Cardiac muscle cell (in vitro differentiated cells and primary cell): ENCODE measurements around the gene UNC119B. TPM values are rescaled to one million over a fixed set of nuclear protein-coding genes. Genes with fewer than 3 reads are reported as not detected.

ENCODE experiments used
- DNase-seq, 2 donors: peaks; one replicate each; pipeline versions ENCODE4 v3.0.0 to v3.0.0-alpha.2; 2010 to 2017; ENCODE audit warnings: low read depth in 1 of 2, low spot score in 1 of 2
- H3K27ac ChIP-seq: fragments of 200-600 bp; sonication (generic); 2 replicates; pipeline ENCODE4 v1.5.1; 2016
- H3K27me3 ChIP-seq: fragments of 200-600 bp; sonication (generic); 2 replicates; pipeline ENCODE4 v1.6.0; 2016; ENCODE audit warnings: control low read depth
- H3K36me3 ChIP-seq: fragments of 200-600 bp; sonication (generic); 2 replicates; pipeline ENCODE4 v1.5.1; 2016; ENCODE audit warnings: control low read depth
- H3K4me1 ChIP-seq: fragments of 200-600 bp; sonication (generic); 2 replicates; pipeline ENCODE4 v1.8.1; 2017; ENCODE audit warnings: low read depth, mild to moderate bottlenecking, mixed run types
- H3K4me3 ChIP-seq: fragments of 200-600 bp; sonication (generic); 2 replicates; pipeline ENCODE4 v1.5.1; 2016; ENCODE audit warnings: mild to moderate bottlenecking
- H3K9me3 ChIP-seq: fragments of 200-600 bp; sonication (generic); 2 replicates; pipeline ENCODE4 v1.5.1; 2017; ENCODE audit warnings: low read depth, mild to moderate bottlenecking, control low read depth
- polyA plus RNA-seq: library from polyadenylated mRNA; unstranded; fragments of >200 nt; fragmentation: Nextera tagmentation; extraction: Ambion mirVana; gene quantifications from 2 replicates; pipeline ENCODE4 v1.2.1, GENCODE V29; 2016
- total RNA-seq: library from RNA; depleted of rRNA; stranded (reverse); fragments of >200 nt; gene quantifications from 2 replicates; pipeline ENCODE4 v1.2.3, GENCODE V29; 2016
- TF ChIP-seq, protein P1 (sequence below): IDR thresholded peaks from 2 replicates; pipeline ENCODE4 v1.5.1; 2012; ENCODE audit warnings: low read depth, mild to moderate bottlenecking, low read length

Gene UNC119B
- total and polyA plus RNA-seq, 2 experiments from 2014 or later = 14.7 to 28.2 TPM

DNA sequence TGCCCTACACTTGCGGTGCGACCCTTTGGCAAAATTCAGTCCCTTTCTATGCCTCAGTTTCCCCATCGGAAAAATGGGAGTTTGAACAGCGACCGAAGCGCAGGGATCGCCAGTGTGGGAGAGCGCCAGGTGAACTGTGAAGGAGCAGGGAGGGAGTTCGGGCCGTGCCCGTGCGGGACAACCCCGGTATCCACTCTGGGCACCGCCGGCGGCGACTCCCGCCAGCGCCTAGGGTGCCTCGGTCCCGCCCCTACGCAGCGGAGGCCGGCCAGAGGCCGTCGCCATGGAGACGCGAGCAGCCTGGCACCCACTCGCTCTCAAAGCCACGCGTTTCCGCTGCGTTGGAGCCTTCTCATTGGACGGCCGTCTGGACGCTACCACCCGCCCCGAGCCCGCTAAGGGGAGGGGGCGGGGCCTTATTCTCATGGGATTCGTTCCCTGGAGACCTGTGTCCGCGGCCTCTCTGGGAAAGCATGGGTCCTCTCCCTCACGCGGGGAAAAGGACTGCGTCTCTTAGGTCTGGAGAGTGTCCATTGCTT is 24.0 kb upstream of the UNC119B start:
- Histone ChIP-seq H3K27ac (peak overlapping the region; percentile 97), H3K9me3 (no peaks in the 10 kb centered on the region), H3K27me3 (no peaks in the 10 kb centered on the region), H3K4me1 (peaks cover 25% of the 10 kb centered on the region), H3K4me3 (peak overlapping the region; percentile 85), H3K36me3 (no peaks in the 10 kb centered on the region)
- TF ChIP-seq, protein P1, sequence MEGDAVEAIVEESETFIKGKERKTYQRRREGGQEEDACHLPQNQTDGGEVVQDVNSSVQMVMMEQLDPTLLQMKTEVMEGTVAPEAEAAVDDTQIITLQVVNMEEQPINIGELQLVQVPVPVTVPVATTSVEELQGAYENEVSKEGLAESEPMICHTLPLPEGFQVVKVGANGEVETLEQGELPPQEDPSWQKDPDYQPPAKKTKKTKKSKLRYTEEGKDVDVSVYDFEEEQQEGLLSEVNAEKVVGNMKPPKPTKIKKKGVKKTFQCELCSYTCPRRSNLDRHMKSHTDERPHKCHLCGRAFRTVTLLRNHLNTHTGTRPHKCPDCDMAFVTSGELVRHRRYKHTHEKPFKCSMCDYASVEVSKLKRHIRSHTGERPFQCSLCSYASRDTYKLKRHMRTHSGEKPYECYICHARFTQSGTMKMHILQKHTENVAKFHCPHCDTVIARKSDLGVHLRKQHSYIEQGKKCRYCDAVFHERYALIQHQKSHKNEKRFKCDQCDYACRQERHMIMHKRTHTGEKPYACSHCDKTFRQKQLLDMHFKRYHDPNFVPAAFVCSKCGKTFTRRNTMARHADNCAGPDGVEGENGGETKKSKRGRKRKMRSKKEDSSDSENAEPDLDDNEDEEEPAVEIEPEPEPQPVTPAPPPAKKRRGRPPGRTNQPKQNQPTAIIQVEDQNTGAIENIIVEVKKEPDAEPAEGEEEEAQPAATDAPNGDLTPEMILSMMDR = no peak
- DNase-seq = peak; percentile 98 to 100

DNA sequence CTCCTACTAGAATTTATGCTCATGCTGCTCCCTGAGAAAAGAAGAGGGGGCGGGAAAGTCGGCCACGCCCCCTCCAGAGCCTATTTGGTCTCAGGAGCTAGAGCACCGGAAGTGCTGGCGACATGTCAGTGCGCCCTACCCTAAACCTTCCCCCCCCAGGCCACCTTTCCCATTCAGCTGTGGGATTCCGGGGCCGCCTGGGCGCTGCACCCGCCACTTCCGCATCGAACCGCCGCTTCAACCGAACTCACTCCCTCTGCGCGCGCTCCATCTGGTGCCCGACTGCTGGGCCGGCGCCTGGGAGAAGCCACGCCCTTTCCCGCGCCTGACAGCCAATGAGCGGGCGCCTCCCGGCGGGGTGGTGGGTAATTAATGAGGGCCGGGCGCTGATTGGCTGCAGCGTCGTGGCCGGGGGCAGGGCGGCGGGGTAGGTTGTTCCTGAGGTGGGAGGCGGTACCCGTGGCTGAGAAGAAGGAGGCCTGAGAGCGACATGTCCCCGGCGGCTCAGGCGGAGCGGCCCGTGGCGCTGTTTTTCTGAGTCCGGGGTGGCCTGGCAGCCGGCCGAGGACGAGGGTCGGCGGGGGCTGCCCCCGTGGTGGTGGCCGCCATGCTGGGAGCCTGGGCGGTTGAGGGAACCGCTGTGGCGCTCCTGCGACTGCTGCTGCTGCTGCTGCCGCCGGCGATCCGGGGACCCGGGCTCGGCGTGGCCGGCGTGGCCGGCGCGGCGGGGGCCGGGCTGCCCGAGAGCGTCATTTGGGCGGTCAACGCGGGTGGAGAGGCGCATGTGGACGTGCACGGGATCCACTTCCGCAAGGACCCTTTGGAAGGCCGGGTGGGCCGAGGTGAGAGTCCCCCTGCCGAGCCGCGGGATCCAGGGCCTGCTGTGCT is 23.3 kb upstream of the UNC119B start, which contains the start of gene MLEC:
TSS of gene MLEC (plus strand) at position 460 of the 888 bp plus-strand sequence. CDS start at position 608, 148 bp downstream.
- Histone ChIP-seq H3K36me3 (no peaks in the 10 kb centered on the region), H3K27me3 (no peaks in the 10 kb centered on the region), H3K4me3 (peak within 1 kb of the TSS; percentile 85), H3K27ac (peak within 1 kb of the TSS; percentile 97), H3K4me1 (peaks cover 25% of the 10 kb centered on the region), H3K9me3 (no peaks in the 10 kb centered on the region)
- TF ChIP-seq, protein P1 = no peak
- peak; percentile 98 for DNase-seq

- Histone ChIP-seq H3K9me3 (no peaks in the 10 kb centered on the region), H3K4me1 (peaks cover 25% of the 10 kb centered on the region), H3K36me3 (no peaks in the 10 kb centered on the region), H3K4me3 (peak overlapping the region; percentile 85), H3K27me3 (no peaks in the 10 kb centered on the region), H3K27ac (peak overlapping the region; percentile 97)
- DNase-seq = peak; percentile 42 to 47
- TF ChIP-seq, protein P1 = no peak
Observed at GRCh38 chr12:120687578-120688289, 22.5 kb upstream of the UNC119B start.

GRCh38 chr12:120688527-120689071 is 21.7 kb upstream of the UNC119B start:
- H3K4me3 ChIP-seq = peak overlapping the region; percentile 85
- H3K36me3 ChIP-seq = no peaks in the 10 kb centered on the region
- TF ChIP-seq, protein P1 = no peak
- no peaks in the 10 kb centered on the region for H3K9me3 ChIP-seq
- H3K4me1 ChIP-seq = peaks cover 25% of the 10 kb centered on the region
- H3K27ac ChIP-seq = peak overlapping the region; percentile 97
- no peaks in the 10 kb centered on the region for H3K27me3 ChIP-seq
- DNase-seq = peak; percentile 18 to 33

GRCh38 chr12:120689397-120690082 is 20.7 kb upstream of the UNC119B start:
- TF ChIP-seq, protein P1 = no peak
- no peak for DNase-seq
- H3K4me1 ChIP-seq = peaks cover 25% of the 10 kb centered on the region

More at GRCh38 chr12:120689397-120690082, 20.7 kb upstream of the UNC119B start:
- Histone ChIP-seq H3K27me3 (no peaks in the 10 kb centered on the region), H3K4me3 (peak overlapping the region; percentile 85), H3K9me3 (no peaks in the 10 kb centered on the region), H3K27ac (no peak overlapping the region), H3K36me3 (peaks cover 4% of the 10 kb centered on the region)
